22Rv1 (cell line): ENCODE results near the gene CCL27.

Experiments
- H3K27ac ChIP-seq: fragments of 450-650 bp; 2 replicates; pipeline ENCODE4 v1.5.1; 2017
- CTCF ChIP-seq: fragments of 450-650 bp; IDR thresholded peaks from 2 replicates; pipeline ENCODE4 v1.5.1; 2017; ENCODE audit warnings: mild to moderate bottlenecking
- ZFX ChIP-seq: fragments of 450-650 bp; IDR thresholded peaks from 2 replicates; pipeline ENCODE4 v1.6.1; 2017; ENCODE audit warnings: antibody characterized with exemption, borderline replicate concordance

CCL27 gene

GRCh38 chr9:34623374-34624235 is 38.9 kb downstream of the CCL27 start:
- TF ChIP-seq CTCF, result no peak
- no peak for TF ChIP-seq ZFX
- H3K27ac ChIP-seq, result no peak overlapping the region

DNA sequence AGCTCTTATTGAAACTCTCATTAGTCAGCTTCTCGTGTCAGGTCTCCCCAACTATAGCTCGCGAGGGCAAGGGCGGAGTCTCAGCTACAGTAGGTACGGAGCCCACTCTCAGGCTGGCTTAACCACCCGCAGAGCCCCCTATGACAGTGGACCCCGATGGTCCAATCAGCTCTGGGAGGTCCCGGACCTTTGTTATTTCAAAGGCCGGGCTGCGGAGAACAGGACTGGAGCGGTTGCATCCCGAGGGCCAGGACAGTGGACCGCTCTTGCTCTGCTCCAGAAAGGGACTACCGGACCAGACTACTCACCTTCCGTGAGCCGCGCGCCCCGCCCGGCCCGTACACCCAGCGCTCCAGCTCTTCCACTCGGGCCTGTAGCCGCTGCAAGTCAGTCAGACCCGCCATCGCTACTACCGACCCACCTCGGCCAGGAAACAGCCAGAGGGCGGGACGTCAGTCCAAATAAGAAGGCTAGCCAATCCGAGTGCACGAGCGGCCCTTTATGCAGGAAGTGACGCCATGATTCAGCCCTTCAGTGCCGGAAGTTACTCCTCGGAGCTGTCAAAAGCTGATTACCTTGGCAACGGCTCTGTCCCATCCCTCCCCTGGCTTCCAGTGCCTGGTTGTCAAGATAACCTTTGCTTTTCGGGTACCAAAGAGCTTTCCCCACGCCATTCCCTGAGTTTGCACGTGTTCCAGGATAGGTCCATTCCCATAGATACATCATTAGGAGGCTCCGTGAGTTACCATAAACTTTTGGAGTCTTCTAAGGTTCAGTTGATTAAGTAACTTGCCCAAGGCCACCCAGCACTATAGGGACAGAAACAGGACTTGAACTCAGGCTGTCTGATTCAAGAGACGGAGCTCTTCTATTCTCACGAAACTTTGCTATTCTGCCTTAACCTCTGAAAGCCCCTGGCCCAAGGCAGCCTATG is 42.1 kb downstream of the CCL27 start, which contains the start of gene DCTN3:
TSS of gene DCTN3 (minus strand) at position 435 of the 934 bp plus-strand sequence. CDS start at position 404, 31 bp downstream.
- no peak for TF ChIP-seq CTCF
- TF ChIP-seq ZFX, result no peak
- H3K27ac ChIP-seq, result peak within 1 kb of the TSS; percentile 55

DNA sequence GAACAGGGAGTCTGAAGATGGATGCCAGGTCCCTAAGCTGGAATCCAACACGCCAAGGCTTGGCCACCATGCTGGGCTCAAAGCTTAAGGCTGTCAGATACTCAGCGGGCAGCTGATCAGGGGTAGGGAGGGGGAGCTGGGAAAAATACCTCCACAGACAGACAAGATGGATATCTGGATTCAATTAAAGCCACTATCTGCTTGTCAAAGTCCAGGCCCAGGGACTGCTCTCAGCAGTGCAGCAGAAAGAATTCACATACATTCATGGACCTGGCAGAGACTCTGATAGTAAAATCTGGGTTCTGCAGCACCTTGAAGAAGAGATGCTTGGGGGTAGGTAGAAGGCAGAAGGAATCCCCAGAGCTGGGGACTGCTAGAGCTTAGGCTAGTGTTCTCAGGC is 47.3 kb downstream of the CCL27 start:
- TF ChIP-seq ZFX (no peak), CTCF (no peak)
- no peak overlapping the region for H3K27ac ChIP-seq

GRCh38 chr9:34612788-34613390 is 49.6 kb downstream of the CCL27 start:
- TF ChIP-seq ZFX (no peak), CTCF (peak; percentile 98)
- peak overlapping the region; percentile 88 for H3K27ac ChIP-seq
